Activated naive CD4-positive, alpha-beta T cell (primary cell): ENCODE results near the gene HOMER3.
"Not testable (repeated sequence)": the region's sequence is repeated elsewhere in the genome, so short reads cannot be mapped to it uniquely, and the experiment has no call there.

ENCODE experiments used
- DNase-seq, 4 experiments: peaks; one replicate each; lab custom pipeline; 2025; lab: John Stamatoyannopoulos, UW

HOMER3 gene

DNA sequence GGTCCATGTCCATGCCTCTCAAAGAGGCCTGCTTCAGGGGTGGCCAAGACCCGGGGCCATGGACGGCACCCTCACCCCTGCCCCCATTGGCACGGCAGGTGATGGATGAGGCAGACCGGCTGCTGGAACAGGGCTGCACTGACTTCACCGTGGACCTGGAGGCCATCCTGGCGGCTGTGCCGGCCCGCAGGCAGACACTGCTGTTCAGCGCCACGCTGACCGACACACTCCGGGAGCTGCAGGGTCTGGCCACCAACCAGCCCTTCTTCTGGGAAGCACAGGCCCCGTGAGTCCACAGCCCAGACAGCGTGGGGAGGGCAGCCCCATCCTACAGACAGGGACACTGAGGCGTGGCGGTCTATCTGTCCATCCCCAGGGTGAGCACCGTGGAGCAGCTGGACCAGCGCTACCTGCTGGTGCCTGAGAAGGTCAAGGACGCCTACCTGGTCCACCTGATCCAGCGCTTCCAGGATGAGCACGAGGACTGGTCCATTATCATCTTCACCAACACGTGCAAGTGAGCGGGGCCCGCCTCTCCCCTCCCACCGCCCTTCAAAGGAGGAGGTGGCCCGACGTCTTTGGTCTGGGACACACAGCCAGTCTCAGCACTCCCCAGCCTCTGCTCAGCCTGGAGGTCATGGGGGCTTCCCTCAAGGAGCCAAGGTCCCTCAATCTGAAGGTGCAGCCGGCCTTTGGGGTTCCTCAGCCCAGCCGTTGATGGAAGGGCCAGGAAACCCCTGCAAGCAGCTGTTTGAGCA lies 18.6 kb downstream of the HOMER3 start:
- no peak for DNase-seq

DNA sequence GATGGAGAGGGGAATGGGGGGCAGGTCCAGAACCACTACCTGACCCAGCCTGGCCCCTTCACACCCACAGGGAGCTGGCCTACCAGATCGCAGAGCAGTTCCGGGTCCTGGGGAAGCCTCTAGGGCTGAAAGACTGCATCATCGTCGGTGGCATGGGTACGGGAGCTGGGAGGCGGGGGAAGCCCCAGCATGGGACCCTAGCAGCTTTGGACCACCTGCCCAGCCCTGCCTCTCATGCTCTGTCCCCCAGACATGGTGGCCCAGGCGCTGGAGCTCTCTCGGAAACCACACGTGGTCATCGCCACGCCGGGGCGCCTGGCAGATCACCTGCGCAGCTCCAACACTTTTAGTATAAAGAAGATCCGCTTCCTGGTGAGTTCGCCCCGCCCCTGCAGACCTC lies 19.4 kb downstream of the HOMER3 start:
- no peak for DNase-seq

DNA sequence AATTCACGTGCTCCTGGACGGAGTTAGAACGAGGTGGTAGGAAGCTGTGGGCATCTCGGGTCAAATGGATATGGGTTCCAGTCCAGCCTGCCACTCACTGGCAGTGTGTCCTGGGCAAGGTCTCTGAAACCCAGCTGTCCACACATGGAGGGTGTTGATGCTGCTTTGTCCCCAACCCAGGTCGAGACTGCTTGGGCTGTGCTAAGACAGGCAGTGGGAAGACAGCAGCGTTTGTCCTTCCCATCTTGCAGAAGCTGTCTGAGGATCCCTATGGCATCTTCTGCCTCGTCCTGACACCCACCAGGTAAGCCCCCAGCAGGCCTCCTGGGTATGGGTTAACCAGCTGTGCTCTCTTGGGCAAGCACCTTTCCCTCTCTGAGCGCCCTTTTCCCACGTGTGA lies 20.6 kb downstream of the HOMER3 start:
- DNase-seq, result no peak

DNA sequence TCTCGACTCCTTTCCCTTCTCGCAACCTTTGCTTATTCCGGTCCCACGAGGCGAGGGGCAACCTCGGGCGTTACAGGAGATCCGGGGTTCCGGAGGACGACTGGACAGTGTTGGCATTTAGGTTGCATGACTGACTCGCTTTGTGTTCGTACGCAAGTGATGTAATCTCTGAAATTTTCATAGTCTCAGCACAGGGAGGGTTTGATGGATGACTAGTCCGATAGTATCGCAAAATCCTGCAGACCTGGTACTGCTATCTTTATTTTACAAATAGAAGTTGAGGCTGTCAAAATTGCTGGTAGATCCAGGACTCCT lies 21.2 kb downstream of the HOMER3 start:
- DNase-seq, result no peak

DNA sequence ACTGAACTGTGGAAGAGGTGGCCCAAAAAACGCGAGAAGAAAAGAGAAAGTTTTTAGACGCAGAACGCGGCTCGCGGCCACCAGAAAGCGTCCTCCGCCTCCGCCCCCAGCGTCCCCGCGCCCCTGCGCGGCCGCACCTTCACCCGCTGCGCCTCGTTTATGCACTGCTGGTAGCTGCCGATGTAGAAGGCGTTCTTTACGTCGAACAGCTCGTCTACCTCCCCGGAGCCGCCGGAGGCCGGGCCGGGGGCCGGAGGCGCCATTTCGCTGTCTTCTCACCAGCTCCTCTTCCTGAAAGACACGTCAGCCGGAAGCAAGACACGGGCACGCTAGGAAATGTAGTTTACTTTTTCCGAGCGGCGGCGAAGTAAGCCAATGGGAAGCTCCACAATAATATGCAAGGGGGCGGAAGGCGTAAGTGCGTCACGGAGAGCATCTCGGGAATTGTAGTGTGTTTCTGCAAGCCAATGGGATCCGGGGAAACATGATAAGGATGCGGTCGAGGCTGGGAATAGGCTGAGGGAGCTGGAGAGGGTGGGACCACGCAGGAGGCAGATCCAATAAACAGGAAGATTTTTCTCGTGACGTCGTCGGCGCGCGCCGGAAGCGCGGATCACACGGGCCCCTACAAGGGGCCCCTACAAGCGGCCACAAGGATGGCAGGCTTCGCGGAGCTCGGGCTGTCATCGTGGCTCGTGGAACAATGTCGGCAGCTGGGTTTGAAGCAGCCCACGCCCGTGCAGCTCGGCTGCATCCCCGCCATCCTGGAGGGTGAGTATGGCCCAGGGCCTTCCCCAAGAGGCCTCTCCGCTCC lies 21.7 kb downstream of the HOMER3 start, which contains the start of the genes COPE and DDX49:
Gene COPE, minus strand, starts transcription at position 302 of the 814 bp plus-strand sequence. Its CDS starts 39 bp downstream, at position 263.
Gene DDX49, plus strand, starts transcription at position 630 of the 814 bp plus-strand sequence. Its CDS starts 27 bp downstream, at position 657.
- DNase-seq, result peak; percentile 88 to 95 (median 94)

DNA sequence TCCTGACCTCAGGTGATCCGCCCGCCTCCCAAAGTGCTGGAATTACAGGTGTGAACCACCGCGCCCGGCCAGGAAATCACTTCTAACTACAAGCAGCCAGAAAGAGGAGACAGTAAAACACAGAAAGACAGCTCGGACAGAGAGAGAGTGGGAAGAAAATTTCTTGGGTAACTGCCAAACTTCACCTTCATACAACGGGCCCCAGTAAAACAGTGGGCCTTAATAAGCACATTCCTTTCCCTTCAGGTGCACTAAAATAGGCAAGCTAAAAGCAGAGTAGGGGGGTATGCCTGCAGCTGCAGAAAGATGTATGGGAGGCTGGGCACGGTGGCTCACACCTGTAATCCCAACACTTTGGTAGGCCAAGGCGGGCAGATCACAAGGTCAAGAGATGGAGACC lies 23.4 kb downstream of the HOMER3 start:
- DNase-seq, result not testable (repeated sequence)

DNA sequence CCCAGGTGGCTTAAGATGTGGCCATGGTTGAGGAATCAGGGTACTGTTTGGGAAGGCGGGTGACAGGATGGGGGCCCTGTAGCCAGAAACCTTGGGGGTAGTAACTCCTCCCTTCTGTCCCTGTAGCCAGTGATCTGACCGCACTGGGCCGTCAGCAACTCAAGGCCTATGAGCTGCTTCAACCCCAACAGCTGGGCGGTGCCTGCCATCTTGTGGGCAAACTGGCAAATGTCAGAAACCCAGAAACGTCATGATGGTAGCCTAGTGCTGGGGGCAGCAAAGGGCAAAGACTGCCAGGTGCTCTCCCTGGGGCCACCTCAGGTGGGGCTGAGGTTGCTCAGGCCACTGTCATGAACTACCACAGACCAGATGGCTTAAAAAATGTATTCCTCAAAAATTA lies 25.4 kb downstream of the HOMER3 start:
- no peak for DNase-seq

DNA sequence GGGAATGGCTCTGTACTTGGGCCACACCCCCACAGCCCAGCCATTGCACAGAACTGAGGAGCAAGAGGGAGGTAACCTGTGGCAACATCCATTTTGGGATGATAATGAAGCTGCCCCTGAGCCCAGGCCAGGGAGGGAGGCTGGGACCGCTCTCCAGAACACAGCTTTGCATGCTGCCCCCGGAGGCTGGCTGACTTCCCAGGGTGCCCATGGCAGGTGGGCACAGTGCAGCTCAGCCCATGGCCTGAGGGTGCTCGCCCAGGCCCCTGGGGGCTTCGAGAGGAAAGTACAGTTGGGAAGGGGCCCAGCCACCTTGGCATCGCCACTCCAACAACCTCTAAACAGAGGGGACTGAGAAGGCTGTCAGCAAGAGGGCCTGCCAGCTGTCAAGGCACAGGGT lies 27.6 kb downstream of the HOMER3 start:
- DNase-seq, result no peak

DNA sequence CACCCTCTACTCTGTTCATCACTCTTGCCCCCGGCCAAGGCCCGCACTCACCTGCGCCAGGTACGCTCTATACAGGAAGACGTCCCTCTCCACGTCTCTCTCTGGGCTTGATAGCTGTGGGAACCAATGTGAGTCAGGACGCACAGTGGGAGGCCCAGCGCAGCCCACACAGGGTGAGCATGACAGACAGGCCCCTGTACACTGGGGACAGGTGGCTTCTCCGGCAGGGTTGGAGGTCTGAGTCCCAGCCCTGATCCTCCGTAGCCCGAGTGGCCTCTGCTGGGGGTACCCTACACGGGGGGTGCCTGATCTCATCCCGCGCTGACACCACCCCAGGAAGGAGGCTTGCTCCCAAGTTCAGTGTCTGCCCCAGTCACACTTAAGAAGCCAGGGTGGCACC lies 28.1 kb downstream of the HOMER3 start:
- DNase-seq, result no peak

DNA sequence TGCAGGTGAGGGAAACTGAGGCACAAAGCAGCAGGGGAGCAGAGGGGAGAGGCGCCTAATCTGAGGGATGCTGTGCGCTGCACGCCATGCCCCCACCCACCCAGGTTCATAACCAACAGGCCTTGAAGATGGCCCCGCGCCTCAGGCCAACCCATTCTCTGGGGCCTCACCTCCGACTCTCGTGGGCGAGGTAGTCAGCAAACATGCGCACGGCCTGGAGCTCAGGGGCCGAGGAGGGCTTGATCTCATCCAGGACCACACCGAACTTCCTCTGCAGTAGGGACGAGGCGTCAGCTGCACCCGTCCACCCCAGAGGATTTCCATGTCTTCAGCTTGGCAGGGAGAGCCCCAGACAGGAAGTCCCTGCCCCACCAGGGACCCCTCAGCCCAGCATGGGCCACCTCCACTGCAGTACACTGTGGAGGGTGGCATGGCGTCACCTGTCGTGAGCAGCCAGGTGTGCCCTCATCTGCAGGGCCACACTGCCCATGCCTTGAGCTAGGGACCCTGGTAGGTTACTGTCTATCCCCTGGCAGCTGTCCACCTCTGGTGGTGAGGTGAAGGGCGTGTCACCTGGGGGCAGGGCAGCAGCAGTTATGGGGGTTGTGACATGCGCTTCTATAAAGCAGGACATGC lies 30.1 kb downstream of the HOMER3 start:
- no peak for DNase-seq

DNA sequence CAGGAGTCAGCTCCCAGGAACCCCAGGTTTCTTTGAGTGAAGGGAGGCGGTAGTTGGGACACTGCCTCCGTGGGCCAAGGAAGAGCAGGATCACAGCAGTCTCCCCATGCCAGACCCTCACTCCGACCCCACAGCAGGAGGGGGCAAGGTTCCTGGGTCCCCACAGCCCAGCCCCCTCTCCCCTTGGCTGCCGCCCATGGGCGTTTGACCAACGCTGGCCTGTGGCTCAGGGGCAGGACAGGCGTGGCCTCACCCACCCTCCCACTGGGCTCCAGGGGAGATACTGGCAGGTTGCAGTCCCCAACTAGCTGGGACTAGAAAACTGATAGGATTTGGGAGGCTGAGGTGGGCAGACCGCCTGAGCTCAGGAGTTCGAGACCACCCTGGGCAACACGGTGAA lies 31.0 kb downstream of the HOMER3 start:
- no peak for DNase-seq

DNA sequence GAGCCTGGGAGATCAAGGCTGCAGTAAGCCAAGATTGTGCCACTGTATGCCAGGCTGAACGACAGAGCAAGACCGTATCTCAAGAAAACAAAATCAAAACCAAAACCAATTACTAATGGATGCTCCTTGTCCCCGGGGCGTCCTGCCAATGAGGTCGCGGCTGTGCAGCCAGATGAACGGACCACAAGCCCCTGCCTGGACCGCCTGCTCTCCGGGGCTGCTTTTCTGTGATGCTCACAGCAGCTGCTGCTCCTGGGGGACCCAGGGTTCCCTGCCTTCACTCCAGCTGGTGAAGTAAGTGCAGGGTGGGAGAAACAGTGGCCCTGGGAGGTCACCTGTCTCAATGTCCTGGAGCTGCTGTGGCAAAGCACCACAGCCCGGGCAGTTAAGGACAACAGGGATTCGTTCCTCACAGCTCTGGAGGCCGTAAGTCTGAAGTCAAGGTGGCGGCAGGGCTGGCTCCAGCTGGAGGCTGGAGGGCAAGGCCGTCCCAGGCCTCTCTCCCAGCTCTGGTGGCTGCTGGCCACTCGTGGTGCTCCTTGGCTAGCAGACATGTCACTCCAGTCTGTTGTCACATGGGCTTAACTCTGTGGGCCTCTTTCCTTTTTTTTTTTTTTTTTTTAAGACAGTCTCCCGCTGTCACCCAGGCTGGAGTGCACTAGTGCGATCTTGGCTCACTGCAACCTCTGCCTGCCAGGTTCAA lies 31.9 kb downstream of the HOMER3 start:
- DNase-seq, result no peak

DNA sequence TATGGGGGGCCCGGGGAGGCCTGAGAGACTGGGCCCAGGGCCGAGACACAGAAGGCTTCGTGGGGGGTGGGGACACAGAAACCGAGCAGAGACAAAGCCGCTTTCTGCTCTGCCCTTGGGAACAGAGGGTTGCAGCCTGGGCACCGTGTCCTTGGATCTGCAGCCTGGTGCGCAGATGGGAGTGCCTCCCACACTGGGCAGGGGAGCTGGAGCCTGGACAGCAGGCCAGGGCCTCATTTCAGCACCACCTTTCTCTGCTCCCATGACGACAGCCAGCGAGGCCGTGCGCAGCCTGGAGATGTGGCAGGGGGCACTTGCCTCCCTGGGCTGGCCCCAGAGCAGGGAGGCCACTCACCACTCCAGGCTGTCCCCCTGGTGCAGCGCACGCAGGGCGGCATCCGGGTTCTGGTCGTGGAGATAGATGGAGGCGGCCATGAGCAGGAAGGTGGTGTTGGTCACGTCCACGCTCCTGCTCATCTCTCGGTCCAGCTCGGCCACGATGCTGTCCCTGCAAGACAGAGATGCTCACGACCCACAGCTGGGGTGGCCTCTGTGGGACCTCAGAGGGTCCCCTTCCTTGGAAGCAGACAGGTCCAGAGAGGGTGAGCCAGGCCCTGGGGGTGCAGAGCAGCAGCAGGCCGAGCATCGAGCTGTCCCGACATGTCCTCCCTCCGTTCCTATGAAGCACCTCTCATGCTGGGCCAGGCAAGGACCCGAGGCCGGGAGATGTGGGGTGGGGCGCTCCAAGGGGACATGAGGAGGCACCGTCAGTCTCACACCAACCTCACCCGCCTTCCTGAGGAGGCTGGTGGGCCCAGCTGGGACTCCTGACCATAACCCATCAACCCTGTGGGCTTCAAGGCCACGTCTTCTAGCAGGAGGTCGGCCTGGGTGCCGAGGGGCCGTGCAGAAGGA lies 34.2 kb downstream of the HOMER3 start:
- DNase-seq, result no peak

DNA sequence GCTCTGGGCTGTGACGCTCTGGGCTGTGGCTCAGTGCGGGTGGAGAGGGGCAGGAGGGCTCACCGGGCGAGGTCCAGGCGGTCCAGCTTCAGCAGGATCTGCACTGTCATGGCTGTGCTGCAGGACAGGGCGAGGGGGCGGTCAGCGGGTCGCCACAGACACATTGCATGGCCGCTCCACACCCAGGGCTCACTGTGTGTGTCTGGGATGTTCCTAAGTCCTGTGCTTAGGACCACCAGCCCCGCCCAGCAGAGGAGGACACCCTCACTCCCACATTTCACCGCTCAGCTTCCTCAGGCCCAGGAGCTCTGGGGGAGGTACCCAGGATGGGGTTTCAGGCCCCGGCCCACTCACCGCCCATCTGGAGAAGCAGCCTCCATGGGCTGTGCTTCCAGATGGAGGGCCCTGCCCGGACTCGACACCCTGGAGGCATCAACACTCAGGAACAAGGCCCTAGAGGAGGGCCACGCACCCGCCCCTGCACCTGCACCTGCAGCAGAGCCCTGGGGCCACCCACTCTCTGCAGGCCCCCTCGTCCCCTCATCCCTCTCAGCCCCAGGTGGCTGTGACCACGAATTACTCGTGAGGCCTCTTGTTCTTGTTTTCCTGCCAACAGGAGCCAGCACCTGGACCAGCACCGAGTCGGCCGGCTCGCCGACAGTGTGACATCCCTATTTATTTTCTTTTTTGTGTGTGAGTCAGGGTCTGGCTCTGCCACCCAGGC lies 35.3 kb downstream of the HOMER3 start:
- DNase-seq, result no peak

DNA sequence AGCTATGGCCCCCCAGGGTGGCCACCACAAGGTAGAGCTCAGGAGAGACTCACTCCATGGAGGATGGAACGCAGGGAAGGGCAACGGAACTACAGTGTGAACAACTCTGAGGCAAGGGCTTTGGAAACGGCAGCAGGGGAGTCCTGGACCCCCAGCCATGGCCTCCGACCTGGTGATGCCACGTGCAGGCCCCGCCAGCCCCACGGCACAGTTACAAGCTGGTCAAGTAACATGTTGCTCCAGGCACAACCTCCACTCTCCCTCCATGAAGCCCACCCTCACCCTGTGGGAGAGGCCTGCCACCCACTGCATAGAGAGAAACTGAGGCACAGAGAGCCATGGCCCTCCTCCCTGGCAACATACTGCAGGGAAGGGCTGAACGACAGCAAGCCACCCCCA lies 36.0 kb downstream of the HOMER3 start:
- no peak for DNase-seq

DNA sequence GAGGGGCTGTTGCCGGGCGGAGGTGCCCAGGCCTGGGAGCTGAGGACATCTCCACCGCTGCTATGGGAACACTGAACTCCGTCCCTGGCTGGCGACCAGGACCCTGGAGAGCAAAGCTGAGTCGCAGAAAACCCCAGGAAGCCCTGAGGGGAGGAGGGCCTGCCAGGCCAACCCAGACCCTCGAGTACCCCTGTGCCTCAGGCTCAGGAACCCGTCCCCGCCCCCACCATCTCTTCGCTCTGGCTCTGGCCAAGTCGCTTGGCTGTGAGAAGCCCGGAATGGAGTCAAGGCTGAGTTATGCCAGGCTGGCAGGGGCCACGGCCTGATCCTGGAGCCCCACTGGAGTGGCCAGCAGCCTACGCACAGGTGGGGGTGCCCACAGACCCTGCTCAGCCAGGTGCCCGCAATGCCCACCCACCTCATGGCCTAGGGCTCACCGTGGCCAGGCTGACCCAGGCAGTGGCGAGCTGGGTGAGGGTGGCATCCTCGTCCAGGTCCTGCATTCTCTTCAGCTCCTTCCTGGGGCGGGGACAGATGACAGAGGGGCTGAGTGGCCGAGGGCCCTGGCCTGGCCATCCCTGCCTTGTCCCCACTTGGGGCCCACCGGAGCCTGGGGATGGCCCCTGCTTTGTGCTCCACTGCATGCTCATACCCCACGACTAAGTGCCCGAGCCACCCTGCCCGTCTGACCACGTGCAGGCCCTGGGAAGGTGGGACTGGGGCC lies 36.5 kb downstream of the HOMER3 start:
- DNase-seq, result no peak

DNA sequence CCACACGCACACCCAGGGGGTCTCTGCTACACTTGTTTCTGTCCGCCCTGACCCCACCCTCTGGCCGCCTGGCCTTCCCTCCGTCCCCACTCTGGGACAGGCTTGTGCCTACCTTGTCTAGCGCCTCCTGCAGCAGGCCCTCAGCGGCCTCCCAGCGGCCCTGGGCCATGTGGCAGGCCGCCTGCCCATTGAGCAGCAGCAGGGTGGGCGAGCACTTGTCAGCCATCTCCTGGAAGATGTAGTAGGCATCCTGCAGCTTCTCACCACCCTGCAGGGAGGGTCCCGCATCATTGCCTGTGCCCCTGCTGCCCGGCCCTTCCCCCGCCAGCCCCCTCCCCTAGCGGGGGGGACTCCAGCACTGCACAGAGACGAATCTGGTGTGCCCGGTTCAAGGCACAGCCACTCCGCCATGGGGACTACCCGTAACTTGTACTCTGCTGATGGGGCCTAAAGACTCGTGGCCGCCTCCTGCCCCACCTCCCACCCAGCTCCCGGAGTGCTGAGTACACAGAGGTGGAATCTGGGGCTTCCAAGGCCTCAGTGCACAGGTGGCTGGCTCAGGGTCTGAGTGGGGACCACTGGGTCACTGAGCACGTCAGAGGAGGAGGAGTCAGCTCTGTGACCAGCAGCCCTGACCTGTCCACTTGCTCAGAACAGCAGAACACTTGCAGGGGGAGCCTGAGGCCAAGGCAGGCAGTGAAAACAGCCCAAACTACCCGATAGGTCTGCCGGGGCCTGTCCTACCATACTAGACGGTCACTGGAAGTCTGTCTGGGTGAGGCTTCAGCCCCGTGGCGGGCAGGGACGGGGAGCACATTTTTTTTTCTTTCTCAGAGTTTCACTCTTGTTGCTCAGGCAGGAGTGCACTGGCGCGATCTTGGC lies 37.6 kb downstream of the HOMER3 start:
- DNase-seq, result no peak

DNA sequence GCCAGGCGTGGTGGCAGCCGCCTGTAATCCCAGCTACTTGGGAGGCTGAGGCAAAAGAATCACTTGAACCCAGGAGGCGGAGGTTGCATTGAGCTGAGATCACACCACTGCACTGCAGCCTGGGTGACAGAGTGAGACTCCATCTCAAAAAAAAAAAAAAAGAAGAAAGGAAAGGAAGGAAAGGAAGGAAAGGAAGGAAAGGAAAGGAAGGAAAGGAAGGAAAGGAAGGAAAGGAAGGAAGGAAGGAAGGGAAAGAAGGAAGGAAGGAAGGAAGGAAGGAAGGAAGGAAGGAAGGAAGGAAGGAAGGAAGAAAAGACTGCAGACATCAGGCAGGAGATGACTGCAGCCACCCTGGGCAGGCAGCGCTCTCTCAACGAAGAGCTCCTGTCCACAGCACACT lies 38.5 kb downstream of the HOMER3 start:
- not testable (repeated sequence) for DNase-seq

DNA sequence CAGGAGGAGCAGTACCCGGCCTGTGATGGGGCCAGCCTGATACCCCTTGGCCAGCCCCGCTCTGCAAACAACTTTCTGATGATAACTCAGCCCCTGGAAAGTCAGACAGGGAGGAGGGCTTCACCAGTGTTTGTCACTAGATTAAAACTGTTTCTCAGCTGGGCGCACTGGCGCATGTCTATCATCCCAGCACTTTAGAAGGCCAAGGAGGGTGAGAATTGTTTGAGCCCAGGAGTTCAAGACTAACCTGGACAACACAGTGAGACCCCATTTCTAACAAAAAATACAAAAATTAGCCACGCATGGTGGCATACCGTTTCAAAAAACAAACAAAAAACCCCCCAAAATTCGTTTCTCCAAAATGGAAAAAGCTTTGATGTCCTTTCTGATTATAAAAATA lies 39.5 kb downstream of the HOMER3 start:
- DNase-seq, result no peak
